Sciatic nerve (tissue), 2 donors: ENCODE data around the gene ATG4C. TPM values are rescaled to one million over a fixed set of nuclear protein-coding genes. Genes with fewer than 3 reads are reported as not detected.

Experiments
- ATAC-seq: fragments of 200-7000 bp; cut with Tn5 transposase; one replicate; pipeline ENCODE4 v1.9.1; 2020; ENCODE audit warnings: mild to moderate bottlenecking, moderate library complexity
- DNase-seq: peaks from one replicate; pipeline ENCODE4 v3.0.0-alpha.2; 2020; ENCODE audit warnings: low spot score
- intact Hi-C: fragments of 100-400 bp; cut with DNase I; formaldehyde crosslinking; loops from one replicate; pipeline ENCODE4 v1.14.2; 2022
- total RNA-seq: library from RNA; stranded (reverse); fragmentation: NEBNext Ultra II Directional; extraction: Animal tissue kit (Norgen Biotek cat#: 25700); gene quantifications from one replicate; pipeline ENCODE4 v1.2.1, GENCODE V29; 2021
- donor health status: DM: no; HTN: no; CAD: no.
- donor health status: DM: no; HTN: no; CAD: no.

Gene ATG4C
- total RNA-seq, 1 donor from 2014 or later: 14.4 TPM

DNA sequence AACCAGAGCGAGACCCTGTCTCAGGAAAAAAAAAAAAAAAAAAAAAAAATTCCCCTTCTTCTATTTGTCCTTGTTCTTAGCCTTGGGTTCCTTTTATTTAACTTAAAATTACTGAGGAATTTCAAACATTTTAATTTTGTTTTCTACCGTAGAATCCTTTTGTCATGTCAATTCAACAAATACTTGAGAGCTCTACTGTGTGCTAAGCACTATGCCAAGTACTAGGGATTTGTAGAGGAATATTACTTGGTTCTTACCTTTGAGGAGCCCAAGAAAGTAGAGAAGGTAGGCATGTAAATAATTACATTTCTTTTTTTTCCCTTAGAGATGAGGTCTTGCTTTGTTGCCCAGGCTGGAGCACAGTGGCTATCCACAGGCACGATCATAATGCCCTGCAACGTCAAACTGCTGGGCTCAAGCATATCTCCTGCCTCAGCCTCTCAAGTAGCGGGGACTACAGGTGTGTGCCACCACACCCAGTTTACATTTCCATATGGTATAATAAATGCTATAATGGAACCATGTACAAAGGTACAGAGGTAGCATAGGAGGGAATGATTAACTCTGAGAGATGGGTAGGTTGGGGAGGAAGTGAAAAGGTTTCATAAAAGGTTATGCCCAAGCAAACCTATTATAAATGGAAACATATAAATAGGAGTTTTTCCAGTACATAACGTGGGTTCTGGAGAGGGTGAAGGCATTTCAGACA is 104.0 kb downstream of the ATG4C start:
- DNase-seq (no peak), ATAC-seq (no peak)
- intact Hi-C loops: no loop called here

- DNase-seq: no peak
Observed at GRCh38 chr1:62891956-62892562, 108.1 kb downstream of the ATG4C start.

GRCh38 chr1:62897788-62898187 is 113.9 kb downstream of the ATG4C start:
- intact Hi-C loops: no loop called here
- ATAC-seq: no peak
- DNase-seq: no peak

More at GRCh38 chr1:62891956-62892562, 108.1 kb downstream of the ATG4C start:
- ATAC-seq: no peak
- intact Hi-C loops: no loop called here

- ATAC-seq (no peak), DNase-seq (no peak)
- intact Hi-C loops: no loop called here
Observed at GRCh38 chr1:62900566-62900965, 116.6 kb downstream of the ATG4C start.

- DNase-seq (no peak), ATAC-seq (no peak)
- intact Hi-C loops: no loop called here
Observed at GRCh38 chr1:62901650-62902049, 117.7 kb downstream of the ATG4C start.

DNA sequence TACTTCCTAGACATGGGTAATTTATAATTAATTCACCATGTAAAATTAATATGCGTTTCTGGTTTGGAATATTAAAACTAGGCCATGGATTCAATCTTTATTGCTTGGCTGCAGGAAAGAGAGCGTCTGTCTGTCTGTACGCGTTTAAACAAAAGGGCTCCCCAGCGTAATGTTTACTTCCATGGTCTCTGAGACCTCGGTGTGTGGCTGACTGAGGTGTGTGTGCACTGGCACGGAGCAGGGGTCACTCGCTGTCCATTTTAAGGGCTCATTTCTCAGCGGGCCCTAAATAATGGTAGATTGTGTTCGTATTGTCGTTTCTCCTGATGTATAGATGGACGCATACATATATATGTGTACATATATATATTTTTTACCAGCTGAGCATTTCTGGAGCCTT is 119.6 kb downstream of the ATG4C start:
- no peak for ATAC-seq
- intact Hi-C loops: no loop called here
- no peak for DNase-seq

DNA sequence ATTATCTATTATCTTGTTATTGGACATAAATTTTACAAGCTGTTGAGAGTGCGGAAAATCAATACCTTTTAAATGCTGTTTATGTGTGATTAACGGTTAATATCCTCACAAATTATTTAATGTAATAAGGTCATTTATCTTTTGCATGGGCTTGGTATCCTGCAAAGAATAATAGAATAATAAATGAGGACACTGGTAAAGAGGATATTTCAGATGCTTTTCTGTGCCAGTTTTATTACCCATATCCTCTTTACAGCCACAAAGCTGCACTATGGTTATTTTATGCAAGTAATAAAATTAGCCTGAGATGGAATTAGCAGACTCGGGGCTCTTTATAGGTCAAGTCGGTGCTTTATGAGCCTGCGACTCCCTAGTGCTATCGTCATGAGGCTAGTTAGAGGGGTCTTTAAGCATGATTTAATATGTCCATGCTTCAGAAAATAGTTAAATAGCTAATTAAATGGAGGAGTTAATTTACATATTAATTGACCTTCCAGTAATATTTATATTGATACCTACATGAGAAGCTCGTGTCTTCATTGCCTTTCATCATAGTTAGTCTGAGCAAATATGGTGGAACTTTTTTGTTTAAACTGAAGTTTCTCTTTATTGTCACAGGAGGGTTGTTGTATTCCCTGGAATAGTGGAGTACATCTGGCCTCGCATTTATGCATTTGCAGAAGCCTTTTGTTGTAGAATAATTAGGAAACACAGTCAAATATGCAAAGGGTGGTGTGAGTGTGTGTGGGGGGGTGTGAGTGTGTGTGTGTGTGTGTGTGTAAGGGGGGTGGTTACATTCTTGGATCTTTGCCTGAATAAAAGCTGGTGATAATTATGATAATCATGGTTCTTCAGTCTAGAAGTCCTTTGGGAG is 120.3 kb downstream of the ATG4C start:
- ATAC-seq (no peak), DNase-seq (no peak)
- intact Hi-C loops: no loop called here

- DNase-seq (no peak), ATAC-seq (no peak)
- intact Hi-C loops: no loop called here
Observed at GRCh38 chr1:62904856-62905225, 120.9 kb downstream of the ATG4C start.

DNA sequence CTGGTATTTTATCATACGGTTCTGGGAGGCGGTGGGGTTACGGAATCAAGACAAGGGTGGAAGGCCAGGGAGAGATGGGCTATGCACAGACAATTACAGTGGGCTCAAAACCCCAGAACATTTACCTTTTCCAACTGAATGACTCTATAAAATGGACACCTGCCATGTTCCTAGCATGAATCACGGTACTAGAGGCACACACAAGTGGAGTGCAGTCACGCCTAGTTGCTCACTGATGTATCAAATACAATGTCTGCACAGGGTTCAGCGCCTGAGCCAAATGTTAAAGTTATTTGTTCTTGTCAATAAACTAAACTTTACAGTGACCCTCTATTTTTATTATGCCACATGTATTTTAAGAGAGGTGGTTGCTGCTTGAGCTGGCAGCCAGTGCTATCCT is 121.4 kb downstream of the ATG4C start:
- no peak for ATAC-seq
- intact Hi-C loops: no loop called here
- DNase-seq: no peak

DNA sequence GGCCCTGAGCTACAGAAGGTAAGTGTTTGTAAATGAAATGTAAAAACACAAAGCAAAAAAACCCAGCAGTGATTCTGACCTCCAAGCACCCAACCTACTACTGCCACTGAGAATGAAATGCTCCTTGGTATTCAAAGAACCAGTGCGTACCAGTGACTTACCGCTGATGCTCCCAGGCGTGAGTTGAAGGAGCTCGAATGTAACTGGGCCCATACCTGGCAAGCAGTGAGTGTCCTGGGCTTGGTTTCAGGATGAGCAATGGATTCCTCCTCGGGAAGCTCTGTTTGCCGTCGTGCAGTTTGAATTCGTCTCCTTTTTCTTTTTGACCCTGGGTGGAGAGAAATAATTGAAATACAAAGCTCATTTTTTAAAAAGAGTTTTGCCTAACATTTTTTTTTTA is 121.9 kb downstream of the ATG4C start:
- intact Hi-C loops: no loop called here
- DNase-seq (no peak), ATAC-seq (no peak)

DNA sequence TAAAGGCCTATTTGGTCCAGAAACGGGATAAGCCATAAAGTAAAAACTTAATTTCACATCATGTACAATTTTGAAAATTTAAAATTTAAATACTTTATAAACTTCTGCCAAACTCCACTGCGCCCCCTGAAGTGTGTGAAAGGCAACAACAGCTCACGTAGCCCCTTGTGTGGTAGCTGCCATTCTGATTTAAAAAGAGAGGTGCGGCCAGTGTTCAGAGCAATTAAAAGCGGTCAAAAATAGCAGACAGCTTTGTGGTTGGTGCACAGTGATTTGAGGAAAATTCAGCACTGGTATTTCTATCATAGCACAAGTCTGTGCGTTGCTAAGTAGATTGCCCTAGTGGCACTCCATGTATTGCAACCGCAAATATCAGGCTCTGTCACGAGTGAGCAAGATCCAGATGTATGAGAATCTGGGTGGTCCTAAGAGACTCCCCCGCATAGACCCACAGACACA is 122.5 kb downstream of the ATG4C start:
- DNase-seq (no peak), ATAC-seq (no peak)
- intact Hi-C loops: no loop called here

- no peak for ATAC-seq
- DNase-seq: no peak
- intact Hi-C loops: no loop called here
Observed at GRCh38 chr1:62908168-62908695, 124.3 kb downstream of the ATG4C start.

GRCh38 chr1:62912028-62912638 is 128.2 kb downstream of the ATG4C start:
- ATAC-seq: no peak
- intact Hi-C loops: no loop called here
- DNase-seq: no peak

Other genes with a start within 250 kb of the ATG4C start
- gene ANGPTL3, start 186.6 kb upstream of the ATG4C start, total RNA-seq: not detected
- 101 TPM for gene DOCK7, start 95.7 kb upstream of the ATG4C start, total RNA-seq